HL-60 (cell line): ENCODE measurements around the gene IRF2BP2.

Source experiments
- DNase-seq, 2 experiments: peaks; one replicate each; pipeline ENCODE4 v3.0.0-alpha.2; 2010 to 2020; ENCODE audit warnings: low read depth in 1 of 2, low spot score in 1 of 2
- H3K27ac ChIP-seq: fragments of 250-450 bp; sonication (Bioruptor Pico); replicated peaks from 2 replicates; pipeline ENCODE4 v1.5.1; 2020; ENCODE audit warnings: mild to moderate bottlenecking, moderate library complexity
- H3K27me3 ChIP-seq: fragments of 250-450 bp; sonication (Bioruptor Pico); 2 replicates; pipeline ENCODE4 v1.5.1; 2021; ENCODE audit warnings: mild to moderate bottlenecking, moderate library complexity; ENCODE audit not compliant: insufficient read depth, poor library complexity, severe bottlenecking
- H3K4me3 ChIP-seq: replicated peaks from 2 replicates; pipeline ENCODE4 v1.5.1; 2011; ENCODE audit warnings: mild to moderate bottlenecking, control low read depth, low read length; ENCODE audit not compliant: insufficient read depth
- GABPA ChIP-seq: IDR thresholded peaks from 2 replicates; pipeline ENCODE4 v1.6.1; 2012; ENCODE audit warnings: low read depth
- POLR2AphosphoS5 ChIP-seq: IDR thresholded peaks from 2 replicates; pipeline ENCODE4 v1.6.1; 2012; ENCODE audit warnings: low read depth
- SPI1 ChIP-seq: IDR thresholded peaks from 2 replicates; pipeline ENCODE4 v1.6.1; 2012; ENCODE audit warnings: low read depth, mild to moderate bottlenecking, borderline replicate concordance
- TF ChIP-seq, protein P1 (sequence below): IDR thresholded peaks from 2 replicates; pipeline ENCODE4 v1.6.1; 2012; ENCODE audit warnings: low read depth; ENCODE audit not compliant: insufficient replicate concordance
- TF ChIP-seq, protein P2 (sequence below): IDR thresholded peaks from one replicate; pipeline ENCODE4 v1.5.1; 2011; ENCODE audit warnings: low read length, control low read depth, inconsistent platforms; ENCODE audit not compliant: insufficient read depth

The IRF2BP2 gene

DNA sequence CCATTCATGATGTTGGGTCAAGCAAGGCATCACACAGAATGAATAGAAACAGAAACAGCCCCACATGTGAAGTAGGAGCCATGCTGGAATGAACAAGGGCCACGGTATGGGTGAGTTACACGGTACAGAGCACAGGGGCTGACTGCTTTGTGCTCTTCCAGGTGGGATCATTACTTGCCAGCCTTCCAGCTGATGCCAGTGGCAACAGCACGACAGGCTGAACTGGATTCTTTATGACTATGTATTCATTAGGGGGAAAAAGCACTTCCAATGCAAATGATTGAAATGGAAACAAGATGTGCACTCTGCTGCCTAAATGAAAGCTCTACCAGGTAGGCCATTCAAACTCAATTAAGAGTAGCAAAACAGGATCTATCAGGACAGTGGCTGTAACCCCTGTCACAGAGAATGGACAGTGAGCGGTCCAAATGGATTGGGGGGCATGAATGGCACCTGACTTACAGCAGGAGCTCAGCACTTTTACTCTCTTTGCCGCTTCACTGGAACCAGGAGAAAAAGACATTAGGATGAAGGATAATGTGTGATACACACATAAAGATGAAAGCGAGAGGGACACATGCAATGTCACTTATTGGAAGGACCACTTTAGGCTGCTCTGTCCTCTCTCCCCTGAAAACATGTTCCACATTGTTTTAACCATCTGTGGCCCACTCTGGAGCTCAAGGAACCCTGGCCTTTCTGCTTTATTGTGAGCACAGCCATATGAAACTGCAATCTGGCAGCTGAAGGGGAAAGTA lies 23.4 kb upstream of the IRF2BP2 start:
- no peak for DNase-seq
- Histone ChIP-seq H3K4me3 (no peak overlapping the region), H3K27me3 (no peaks in the 10 kb centered on the region), H3K27ac (no peak overlapping the region)
- TF ChIP-seq SPI1 (no peak), POLR2AphosphoS5 (no peak), GABPA (no peak)
- TF ChIP-seq, protein P1, sequence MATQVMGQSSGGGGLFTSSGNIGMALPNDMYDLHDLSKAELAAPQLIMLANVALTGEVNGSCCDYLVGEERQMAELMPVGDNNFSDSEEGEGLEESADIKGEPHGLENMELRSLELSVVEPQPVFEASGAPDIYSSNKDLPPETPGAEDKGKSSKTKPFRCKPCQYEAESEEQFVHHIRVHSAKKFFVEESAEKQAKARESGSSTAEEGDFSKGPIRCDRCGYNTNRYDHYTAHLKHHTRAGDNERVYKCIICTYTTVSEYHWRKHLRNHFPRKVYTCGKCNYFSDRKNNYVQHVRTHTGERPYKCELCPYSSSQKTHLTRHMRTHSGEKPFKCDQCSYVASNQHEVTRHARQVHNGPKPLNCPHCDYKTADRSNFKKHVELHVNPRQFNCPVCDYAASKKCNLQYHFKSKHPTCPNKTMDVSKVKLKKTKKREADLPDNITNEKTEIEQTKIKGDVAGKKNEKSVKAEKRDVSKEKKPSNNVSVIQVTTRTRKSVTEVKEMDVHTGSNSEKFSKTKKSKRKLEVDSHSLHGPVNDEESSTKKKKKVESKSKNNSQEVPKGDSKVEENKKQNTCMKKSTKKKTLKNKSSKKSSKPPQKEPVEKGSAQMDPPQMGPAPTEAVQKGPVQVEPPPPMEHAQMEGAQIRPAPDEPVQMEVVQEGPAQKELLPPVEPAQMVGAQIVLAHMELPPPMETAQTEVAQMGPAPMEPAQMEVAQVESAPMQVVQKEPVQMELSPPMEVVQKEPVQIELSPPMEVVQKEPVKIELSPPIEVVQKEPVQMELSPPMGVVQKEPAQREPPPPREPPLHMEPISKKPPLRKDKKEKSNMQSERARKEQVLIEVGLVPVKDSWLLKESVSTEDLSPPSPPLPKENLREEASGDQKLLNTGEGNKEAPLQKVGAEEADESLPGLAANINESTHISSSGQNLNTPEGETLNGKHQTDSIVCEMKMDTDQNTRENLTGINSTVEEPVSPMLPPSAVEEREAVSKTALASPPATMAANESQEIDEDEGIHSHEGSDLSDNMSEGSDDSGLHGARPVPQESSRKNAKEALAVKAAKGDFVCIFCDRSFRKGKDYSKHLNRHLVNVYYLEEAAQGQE: no peak
- TF ChIP-seq, protein P2, sequence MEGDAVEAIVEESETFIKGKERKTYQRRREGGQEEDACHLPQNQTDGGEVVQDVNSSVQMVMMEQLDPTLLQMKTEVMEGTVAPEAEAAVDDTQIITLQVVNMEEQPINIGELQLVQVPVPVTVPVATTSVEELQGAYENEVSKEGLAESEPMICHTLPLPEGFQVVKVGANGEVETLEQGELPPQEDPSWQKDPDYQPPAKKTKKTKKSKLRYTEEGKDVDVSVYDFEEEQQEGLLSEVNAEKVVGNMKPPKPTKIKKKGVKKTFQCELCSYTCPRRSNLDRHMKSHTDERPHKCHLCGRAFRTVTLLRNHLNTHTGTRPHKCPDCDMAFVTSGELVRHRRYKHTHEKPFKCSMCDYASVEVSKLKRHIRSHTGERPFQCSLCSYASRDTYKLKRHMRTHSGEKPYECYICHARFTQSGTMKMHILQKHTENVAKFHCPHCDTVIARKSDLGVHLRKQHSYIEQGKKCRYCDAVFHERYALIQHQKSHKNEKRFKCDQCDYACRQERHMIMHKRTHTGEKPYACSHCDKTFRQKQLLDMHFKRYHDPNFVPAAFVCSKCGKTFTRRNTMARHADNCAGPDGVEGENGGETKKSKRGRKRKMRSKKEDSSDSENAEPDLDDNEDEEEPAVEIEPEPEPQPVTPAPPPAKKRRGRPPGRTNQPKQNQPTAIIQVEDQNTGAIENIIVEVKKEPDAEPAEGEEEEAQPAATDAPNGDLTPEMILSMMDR: no peak

DNA sequence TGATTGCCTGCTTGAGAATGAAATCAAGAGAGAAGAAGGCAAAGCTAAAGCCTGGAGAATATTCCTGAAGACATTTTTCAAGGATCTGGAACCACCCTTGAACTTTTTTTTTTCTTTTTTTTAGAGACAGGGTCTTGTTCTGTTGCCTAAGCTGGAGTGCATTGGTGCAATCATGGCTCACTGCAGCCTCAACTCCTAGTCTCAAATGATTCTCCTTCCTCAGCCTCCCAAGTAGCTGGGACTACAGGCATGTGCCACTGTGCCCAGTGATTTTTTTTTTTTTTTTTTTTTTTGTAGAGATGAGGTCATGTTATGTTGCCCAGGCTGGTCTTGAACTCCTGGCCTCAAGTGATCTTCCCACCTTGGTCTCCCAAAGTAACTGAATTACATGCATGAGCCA lies 22.2 kb upstream of the IRF2BP2 start:
- DNase-seq: no peak
- H3K27ac ChIP-seq: no peak overlapping the region
- TF ChIP-seq, protein P1: no peak
- TF ChIP-seq, protein P2: no peak
- no peak for TF ChIP-seq POLR2AphosphoS5
- H3K4me3 ChIP-seq: no peak overlapping the region
- H3K27me3 ChIP-seq: no peaks in the 10 kb centered on the region

DNA sequence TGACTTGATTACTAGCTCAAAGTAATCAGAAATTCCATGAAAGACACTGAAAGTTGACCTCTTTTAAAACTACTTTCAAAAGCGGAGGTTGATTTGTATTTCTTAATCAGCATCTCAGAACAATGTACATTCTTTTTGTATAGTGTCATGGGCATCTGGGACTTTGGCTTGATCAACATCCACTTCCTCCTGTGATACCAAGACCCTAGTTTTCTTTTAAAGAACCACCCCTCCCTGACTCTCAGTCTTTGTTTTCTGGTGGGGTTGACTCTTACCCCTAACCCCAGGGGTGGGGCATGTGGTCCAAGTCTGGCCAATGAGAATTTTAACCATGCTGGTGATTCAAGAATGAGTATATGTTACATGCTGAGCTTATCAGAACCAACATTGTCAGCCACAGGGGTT lies 21.7 kb upstream of the IRF2BP2 start:
- Histone ChIP-seq H3K27ac (no peak overlapping the region), H3K27me3 (no peaks in the 10 kb centered on the region), H3K4me3 (no peak overlapping the region)
- DNase-seq: no peak
- TF ChIP-seq POLR2AphosphoS5: no peak
- TF ChIP-seq, protein P1: no peak
